GM19043 (cell line): ENCODE data around the gene DLGAP1.
"Not testable (repeated sequence)": the region's sequence is repeated elsewhere in the genome, so short reads cannot be mapped to it uniquely, and the experiment has no call there.

Source experiments
- ATAC-seq: cut with Tn5 transposase; IDR thresholded peaks from one replicate; pipeline ENCODE4 v1.9.1; 2021; ENCODE audit warnings: low read depth; ENCODE audit not compliant: unreplicated experiment

DLGAP1 gene

DNA sequence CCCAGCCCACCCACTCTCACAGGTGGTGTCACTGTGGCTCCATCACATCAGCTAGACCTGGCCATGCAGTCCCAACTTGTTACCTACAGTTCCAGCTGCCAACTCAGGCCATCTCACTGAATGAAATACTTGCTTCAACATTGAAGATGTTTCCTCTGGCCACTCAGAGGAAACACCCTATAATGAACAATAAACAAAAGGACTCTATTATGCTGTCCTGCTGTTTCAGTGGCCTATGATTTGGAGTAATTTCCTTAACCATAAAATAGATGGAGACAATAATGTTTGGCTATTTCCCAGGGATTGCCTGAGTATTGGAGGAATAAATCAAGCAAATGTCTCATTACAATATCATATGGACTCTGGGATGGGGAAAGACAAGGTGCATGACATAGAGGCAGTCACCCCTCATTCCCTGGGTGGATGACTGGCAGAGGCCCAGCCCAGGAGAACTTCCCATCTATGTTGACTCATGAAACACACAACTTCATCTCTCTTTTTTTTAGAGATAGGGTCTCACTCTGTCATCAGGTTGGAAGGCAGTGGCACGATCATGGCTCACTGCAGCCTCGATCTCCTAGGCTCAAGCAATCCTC is 870.7 kb downstream of the DLGAP1 start:
- ATAC-seq: no peak

DNA sequence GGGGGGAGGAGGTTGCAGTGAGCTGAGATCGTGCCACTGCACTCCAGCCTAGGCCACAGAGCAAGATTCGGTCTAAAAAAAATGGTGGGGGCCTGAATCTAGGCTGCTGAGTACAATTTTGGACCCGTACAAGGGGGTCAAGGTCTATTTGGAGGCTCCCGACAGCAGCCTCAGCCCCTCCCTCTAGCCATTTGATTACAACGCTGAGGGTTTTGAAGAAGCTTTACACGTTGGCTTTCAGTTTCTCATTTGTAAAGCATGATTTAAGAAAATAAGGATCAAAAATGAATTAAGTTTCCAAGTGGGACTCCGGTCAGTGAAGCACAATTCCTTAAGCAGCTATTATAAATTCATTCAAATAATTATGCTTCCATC is 871.2 kb downstream of the DLGAP1 start:
- ATAC-seq: no peak

DNA sequence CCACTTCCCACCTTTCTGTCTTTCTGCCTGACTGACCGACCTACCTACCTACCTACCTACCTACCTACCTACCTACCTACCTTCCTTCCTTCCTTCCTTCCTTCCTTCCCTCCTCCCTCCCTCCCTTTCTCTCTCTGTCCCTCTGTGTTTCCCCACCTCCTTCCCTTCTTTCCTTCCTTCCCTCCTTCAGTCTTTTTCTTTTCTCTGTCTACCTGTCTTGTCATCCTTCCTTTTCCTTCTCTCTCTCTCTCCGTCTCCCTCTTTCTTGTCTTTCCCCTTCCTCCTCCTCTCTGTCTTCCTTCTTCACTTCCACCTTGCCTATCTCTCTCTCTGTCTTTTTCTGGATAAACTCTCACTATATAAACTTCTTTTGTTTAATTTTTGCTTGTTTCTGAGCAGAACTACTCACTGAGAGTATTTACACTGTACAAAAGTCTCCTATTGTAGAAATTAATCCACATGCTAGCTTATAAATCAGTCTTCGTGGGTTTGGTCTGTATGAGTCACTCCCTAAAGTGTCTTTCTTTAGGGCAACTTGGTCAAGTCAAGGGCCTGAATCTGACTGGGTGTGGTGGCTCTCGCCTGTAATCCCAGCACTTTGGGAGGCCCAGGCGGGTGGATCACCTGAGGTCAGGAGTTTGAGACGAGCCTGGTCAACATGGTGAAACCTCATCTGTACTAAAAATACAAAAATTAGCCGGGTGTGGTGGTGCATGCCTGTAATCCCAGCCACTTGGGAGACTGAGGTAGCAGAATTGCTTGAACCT is 871.8 kb downstream of the DLGAP1 start:
- ATAC-seq: not testable (repeated sequence)

DNA sequence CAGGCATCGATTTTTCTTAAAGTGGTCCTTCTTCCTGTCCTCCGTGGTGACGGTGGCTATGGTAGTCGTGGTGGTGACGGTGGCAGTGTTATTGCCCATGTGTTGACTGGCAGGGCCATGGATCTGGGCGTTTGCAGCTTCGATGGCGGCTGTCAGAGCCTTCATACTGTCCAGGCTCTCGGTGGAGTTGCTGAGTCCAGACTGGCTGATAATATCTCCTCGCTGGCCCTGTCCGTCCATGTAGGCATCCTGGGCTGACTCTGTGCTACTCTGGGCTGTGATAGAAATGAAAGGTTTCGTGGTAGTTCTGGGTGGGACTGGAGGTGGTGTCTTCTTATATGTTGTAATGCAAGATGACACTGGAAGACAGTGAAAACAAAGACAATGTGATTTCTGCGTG is 873.2 kb downstream of the DLGAP1 start:
- ATAC-seq: no peak

DNA sequence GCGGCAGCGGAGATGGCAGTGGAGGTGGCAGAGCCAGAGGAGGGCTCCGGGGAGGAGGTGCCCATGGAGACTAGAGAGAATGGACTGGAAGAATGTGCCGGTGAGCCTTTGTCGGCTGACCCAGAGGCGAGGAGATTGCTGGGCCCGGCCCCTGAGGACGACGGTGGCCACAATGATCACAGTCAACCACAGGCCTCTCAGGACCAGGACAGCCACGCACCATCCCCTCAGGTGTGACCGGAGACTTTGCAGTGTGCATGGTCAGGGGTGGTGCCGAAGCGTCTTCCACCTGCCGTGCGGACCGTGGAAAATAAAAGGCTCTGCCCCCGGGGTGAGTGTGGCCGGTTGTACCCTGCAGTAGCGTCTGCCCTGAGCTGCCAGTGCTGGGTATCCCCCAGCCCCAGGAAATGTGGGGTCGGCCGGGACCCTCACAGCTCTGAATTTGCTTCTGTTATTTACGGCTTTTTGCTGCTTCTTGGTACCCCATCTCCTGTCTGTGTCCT is 874.5 kb downstream of the DLGAP1 start:
- ATAC-seq: not testable (repeated sequence)

DNA sequence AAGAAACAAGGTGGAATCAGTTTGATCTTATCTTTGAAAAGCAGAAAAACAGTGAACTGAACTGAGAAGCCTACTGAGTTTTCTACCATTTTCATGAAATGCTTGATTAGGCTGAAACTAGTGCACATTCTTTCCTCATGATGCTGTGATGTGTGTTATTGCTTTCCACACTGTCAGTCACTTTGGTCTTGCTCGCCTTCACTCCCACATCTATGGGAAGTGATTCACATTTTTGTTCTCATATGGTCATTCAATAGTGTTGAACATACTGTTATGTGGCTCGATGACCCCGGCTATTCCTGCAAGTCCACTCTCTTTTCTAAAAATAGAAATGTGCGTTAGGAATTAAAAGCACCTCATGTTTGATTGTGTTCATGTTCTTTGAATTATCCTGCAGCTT is 875.4 kb downstream of the DLGAP1 start:
- no peak for ATAC-seq

DNA sequence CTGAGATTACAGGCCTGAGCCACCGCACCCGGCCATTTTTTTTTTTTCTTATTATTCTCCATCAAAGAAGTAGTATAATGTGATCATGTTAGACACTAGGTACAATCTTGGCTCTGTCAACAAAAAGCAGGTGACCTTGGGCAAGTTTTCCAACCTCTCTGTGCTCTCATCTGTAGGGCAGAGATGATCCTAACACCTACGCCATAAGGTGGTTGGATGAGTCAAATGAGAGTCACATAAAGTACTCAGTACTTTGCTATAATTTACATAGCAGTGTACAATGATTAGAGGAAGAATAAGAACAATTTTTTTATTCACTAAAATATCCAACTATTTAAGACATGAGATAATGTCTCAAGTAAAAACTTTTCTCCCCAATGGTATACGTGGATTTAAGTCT is 876.5 kb downstream of the DLGAP1 start:
- no peak for ATAC-seq

DNA sequence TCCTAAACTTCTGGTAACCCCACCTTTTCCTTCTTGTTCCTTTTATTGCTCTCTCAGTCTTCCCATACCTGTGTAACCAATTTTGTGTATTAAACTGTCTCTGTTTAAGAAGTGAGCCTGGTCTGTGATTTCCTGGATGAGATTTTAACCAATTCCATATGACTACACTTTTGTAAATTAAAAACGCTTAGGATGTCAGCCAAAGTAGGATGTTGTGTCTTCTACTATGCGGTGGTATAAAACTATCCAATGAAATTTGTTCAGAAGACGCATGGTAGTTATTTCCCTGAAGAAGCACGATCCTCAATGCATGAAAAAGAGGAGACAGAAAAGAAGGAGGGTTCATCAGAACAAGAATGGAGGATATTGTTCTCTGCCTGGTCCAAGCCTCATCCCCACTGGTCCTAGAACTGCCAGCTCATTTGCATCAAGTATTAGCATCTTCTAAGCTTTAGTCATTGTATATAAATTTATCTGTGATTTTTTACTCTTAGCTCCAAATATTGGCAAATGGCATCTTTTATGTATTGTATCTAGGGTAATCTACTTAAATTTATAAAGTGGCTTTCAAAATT is 877.7 kb downstream of the DLGAP1 start:
- no peak for ATAC-seq

DNA sequence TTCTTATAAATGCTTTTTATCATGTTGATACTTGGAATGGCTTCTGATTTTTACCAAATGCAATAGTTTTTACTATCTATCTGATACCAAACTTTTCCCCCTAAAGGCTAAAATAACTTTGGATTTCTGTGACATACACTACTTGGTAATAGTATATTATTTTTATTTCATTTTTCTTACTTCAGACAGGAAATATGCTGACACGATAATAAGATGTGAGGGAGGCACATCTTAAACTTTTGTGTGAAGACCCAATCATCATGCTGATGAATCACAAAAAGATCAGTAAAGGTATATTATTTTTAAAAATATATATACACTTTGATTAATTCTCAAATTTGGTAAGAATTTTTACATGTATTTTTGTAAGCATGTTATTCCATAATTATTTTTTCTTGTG is 882.3 kb downstream of the DLGAP1 start:
- no peak for ATAC-seq

DNA sequence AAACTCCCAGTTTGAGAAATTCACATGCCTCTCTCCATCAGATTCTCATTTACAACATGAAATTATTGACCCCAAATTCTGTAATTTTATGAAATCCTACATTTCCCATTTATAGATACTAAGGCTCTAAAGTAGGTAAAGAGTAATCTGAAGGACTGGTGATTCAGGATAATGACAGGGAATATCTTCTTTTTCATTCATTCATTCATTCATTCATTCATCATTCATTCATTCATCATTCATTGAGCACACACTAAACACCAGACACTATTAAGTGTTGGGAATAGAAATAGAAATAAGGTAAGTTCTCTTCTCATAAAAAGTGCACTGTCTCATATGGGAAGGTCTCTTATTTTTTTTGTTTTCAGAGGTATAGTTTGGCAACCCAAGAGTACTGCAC is 888.3 kb downstream of the DLGAP1 start:
- no peak for ATAC-seq

DNA sequence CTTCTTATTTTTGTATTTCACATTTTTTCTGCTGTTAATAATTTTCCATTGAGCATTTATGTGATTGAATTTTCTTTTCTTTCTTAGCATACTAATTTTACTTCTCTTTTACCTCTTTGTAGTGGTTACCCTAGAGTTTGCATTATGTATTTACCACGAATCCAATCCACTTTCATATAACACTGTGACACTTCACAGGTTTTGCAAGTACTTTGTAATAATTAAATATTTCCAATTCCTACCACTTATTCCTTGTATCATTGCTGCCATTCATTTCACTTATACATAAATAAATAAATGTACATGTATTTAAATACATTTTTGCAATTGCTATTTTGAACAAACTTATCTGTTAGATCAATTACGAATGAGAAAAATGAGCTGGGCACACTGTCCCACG is 894.4 kb downstream of the DLGAP1 start:
- no peak for ATAC-seq

DNA sequence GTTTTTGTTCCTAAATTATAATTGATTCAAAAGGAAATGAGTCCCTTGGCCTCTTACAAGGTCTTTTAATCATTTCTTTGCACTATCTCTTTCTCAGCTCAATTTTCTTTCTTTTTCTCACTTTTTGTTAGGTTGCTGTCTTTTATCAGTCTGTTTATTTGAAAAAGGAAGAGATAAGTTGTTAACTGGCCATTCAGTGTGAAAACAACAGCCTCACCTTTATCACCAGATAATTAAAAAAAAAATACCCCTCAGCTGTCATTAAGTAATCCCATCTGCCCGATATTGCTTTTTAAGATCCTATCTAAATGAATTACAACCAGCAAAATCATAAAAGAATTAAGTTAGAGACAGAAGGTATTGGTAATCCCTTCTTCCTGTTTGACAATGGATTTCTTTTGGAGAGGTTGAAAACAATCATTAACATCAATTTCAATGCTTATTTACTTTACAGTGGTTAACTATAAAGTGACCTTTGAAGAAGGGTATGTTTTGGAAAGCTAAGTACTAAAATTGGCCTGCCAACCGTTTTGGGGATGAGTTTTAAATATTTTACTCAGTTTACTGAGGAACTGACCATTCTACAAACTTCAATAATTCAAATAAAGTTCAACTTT is 900.2 kb downstream of the DLGAP1 start:
- no peak for ATAC-seq

DNA sequence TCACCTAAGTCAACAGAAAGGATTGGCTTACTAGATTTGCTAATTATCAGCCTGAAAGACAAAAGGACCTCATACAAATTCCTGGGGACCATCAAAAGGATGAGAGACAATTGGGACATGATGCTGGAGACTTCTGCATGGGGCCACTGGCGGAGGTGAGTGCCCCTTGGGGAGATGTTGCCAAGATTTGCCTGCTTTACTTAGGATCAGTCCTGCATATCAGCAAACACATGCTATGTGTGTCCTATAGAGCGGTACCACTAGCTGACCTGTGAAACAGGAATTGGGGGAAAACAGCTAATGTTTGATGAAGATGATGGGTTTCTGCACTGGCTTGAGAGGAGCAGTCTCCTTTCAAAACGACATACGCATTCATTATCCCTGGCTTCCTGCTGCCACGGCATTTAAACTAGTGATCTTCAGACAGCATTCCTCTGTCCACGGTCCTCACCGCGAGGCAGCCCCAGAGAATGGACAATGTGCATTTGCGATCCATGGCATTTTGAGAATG is 901.0 kb downstream of the DLGAP1 start:
- no peak for ATAC-seq

DNA sequence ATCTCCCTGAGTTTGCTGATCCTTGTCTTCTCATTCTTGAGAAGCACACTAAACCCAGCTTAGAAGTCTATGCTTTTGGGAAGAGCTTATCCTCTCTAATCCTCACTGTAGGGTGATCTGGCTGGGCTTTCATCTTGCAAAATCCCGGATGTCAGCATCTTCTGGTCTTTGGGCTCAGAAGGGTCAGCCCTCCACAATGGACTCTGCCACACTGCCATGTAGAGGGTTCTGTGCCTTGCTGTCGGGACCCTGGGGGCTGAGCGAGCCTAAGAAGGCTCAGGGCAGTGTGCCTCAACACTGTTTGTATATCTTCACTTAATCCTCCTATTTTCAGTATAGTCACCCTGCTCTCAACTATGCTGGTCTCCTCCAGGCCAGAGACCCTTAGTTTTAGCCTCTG is 902.8 kb downstream of the DLGAP1 start:
- ATAC-seq: no peak

DNA sequence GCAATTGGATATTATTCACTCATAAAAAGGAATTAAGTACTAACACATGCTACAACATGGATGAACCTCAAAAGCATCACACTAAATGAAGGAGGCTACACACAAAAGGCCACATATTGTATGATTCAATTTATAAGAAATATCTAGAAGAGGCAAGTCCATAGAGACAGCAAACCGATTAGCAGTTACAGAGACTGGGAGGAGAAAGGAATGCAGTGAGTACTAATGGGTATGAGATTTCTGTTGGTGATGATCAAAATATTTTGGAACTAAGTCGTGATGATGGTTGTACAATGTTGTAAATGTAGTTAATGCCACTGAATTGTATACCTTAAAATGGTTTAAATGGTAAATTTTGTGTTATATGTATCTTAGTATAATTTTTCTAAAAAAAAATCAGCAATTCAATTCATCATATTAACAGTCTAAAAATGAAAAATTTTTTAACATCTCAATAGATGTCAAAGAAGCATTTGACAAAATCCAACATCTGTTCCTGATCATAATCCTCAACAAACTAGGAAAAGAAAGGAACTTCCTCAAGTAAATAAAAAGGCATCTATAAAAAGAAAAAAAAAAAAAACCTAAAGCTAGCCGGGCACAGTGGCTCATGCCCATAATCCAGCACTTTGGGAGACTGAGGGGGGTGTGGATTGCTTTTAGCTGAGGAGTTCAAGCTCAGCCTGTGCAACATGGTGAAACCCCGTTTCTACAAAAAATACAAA is 907.1 kb downstream of the DLGAP1 start:
- ATAC-seq: no peak

DNA sequence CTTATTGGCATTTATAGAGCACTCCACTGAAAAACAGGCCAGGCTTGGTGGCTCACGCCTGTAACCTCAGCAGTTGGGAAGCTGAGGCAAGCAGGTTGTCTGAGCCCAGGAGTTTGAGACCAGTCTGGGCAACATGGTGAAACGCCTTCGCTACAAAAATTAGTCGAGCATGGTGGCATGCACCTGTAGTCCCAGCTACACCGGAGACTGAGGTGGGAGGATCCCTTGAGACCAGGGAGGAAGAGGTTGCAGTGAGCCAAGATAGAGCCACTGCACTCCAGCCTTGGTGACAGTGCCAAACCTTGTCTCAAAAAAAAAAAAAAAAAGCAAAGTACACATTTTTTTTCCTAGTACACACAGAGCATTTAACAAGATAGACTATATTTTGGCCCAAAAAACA is 909.0 kb downstream of the DLGAP1 start:
- ATAC-seq: no peak

DNA sequence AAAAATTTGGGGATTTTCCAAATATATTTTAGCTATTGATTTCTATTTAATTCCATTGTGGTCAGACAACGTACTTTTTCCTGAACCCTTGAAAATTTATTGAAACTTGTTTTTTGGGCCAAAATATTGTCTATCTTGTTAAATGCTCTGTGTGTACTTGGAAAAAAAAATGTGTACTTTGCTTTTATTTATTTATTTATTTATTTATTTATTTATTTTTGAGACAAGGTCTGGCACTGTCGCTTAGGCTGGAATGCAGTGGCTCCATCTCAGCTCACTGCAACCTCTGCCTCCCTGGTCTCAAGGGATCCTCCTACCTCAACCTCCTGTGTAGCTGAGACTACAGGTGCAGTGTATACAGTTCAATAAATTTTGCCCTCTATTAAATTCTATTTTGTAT is 910.6 kb downstream of the DLGAP1 start:
- ATAC-seq: no peak

DNA sequence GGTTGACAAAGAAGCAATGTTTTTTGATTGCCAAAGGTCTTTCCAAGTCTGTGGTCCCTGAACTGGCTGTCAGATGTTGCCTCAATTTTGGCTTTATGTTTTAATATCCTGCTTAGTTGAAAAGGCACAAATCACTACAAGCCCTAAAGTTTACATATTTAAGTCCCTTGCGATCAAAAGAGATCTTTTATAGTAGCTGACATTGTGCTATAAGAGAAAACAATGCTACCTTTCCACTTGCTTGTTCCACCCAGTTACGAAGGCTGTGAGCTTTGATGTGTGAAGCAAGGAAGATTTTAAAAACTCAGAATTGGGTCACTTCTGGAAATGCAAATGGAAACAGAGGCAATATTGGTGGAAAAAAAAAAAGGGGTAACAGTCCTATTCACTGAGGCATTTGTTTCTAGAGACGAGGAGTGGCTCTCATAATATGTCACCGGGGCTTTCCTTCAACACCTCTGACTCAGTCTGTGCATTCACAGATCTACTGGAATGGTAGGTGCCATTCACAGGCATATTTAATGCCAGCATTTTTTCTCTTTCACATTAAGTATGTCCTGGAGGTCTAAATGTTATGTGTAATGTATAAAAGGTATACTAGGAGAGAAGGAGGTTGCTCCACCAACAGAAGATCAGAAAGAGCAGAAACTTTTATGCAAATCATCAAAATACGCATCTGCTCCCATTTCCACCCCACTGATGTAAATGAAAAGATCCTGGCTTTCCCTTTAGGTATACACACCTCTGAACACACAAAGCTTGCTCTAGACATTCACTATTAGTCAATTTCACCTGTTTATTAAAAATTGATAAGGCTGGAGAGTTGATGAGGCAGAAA is 913.3 kb downstream of the DLGAP1 start:
- ATAC-seq: peak; percentile 65

DNA sequence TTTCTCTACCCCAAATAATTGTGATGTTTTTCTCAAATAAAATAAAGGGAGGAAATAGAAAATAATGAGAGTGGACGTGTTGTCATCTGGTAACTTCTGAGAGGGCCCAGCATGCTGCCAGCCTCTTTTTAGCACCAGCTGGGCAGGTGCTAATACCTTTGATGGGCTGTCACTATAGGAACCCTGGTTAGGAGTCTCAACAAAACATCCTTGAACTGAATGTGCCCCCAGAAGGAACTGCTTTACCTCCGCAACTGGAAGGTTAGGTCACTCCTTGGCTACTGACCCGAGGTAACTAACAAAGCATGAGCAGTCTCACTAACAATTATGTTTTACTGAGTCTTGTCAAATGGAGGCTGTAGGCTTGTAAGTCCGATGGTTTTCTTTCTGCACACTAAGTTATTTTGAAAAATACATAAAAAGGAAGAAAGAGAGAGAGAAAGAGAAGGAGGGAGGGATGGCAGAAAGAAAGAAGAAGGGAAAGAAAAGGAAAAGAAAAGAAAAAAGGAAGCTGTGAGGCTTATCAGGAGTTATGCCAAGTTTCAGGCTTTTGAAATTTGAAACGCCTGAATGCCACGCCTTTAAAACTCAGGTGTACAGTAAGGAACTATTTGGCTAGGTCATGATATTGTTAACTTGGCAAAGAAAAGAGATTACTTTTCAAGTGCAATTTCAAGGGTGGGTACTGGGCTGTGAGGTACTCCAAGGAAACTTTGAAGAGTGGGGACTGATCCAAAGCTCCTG is 914.1 kb downstream of the DLGAP1 start:
- ATAC-seq: no peak
